UCSD-AML1 (cell line): ENCODE measurements around the gene TCF7L1.
"Not testable (repeated sequence)": the region's sequence is repeated elsewhere in the genome, so short reads cannot be mapped to it uniquely, and the experiment has no call there.

Experiments used
- DNase-seq: peaks from one replicate; lab custom pipeline; 2025; ENCODE audit not compliant: unreplicated experiment; lab: John Stamatoyannopoulos, UW

The TCF7L1 gene

GRCh38 chr2:85132397-85132796, 795 bp upstream of the TCF7L1 start:
- DNase-seq, result no peak

DNA sequence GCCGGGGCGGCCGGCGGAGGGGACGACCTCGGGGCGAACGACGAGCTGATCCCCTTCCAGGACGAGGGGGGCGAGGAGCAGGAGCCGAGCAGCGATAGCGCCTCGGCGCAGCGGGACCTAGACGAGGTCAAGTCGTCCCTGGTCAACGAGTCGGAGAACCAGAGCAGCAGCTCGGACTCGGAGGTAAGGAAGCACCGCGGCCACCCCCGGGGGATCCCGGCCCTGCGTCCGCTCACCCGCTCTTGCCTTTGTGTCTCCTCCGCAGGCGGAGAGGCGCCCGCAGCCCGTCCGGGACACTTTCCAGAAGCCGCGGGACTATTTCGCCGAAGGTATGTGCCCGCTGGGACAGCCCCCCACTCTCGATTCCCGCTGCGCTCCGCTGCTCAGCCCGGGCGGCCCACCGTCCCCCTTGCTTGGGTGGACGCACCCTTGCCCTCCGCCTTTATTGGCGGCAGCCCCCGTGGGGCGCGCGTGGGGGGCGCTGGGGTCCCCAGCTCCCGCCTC, 611 bp downstream of the TCF7L1 start:
- DNase-seq, result no peak

DNA sequence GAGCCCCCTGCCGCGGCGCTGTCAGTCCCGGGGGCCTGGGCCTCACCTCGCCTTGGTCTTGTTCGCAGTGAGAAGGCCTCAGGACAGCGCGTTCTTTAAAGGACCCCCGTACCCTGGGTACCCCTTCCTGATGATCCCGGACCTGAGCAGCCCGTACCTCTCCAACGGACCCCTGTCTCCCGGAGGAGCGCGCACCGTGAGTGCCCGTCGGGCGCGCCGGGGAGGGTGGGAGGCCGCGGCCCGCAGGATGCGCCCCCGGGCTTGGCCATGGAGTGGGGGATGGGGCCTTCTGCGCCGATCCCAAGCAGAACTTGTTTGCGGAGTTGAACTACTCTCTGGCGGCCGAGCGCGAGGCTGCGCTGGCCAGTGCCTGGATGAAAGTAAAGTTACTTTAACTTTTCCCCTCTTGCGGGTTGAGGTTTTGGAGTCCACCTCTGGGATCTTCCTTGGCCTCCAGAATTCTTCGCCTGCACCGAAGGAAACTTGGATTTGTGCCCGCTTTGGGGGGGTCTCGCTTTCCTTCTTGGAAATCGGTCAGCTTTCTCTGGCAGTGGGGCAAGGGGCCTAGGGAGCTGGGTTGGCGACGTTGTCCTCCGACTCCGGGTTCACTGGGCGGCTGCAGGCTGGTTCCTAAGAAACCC, 1.2 kb downstream of the TCF7L1 start:
- DNase-seq, result no peak

- no peak for DNase-seq
Measured at GRCh38 chr2:85134896-85135659, 1.9 kb downstream of the TCF7L1 start.

DNA sequence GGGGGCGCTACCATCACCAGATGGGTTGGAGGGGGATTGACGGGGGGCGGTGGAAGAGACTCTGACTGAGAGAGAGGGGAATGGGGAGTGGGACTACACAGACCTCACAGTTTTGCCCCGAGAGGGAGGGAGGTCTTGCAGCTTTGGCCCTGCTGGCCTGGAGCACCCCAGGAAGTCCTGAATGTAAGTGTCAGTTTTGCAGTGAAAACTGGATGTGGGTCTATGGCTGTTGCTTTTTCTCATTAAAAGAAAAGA, 2.4 kb downstream of the TCF7L1 start:
- no peak for DNase-seq

- DNase-seq, result no peak
Measured at GRCh38 chr2:85137156-85137555, 4.0 kb downstream of the TCF7L1 start.

GRCh38 chr2:85143463-85144082, 10.4 kb downstream of the TCF7L1 start:
- no peak for DNase-seq

- no peak for DNase-seq
Measured at GRCh38 chr2:85145116-85145820, 12.1 kb downstream of the TCF7L1 start.

GRCh38 chr2:85148190-85148589, 15.0 kb downstream of the TCF7L1 start:
- no peak for DNase-seq

DNA sequence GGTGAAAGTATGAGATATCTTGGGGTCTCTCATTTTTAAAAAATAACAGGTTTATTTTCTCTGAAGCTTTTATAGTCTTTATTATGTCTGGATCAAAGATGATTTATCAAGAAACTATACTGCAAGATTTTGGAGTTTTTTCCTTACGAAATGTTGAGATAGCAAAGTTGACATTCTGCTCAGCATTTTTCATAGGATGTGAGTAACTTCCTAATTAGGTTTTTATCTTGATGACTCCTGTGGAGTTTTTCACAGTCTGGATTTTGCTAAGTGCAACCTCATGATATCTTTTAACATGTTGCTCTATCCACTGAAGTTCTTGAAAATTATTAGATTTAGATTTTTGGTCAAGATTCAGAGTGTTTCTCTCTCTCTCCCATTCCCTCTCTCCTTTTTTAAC, 17.8 kb downstream of the TCF7L1 start:
- no peak for DNase-seq

DNA sequence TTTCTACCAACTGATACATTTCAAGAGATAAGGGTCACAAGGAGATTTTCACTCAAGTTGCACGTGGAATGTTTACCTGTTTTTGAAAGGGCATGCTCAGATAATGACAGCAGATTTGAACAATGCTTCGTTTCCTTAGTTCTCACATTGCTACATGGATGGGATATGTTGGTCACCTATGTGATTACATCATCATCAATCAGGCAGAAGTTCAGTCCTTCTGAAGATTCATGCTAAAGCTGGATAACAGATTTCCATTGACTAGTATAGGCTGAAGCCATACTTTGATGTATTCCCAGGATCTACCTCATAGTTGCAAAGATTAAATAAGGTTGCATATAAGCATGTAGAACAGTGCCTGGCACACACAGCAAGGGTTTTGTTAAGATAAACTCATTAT, 19.7 kb downstream of the TCF7L1 start:
- no peak for DNase-seq

DNA sequence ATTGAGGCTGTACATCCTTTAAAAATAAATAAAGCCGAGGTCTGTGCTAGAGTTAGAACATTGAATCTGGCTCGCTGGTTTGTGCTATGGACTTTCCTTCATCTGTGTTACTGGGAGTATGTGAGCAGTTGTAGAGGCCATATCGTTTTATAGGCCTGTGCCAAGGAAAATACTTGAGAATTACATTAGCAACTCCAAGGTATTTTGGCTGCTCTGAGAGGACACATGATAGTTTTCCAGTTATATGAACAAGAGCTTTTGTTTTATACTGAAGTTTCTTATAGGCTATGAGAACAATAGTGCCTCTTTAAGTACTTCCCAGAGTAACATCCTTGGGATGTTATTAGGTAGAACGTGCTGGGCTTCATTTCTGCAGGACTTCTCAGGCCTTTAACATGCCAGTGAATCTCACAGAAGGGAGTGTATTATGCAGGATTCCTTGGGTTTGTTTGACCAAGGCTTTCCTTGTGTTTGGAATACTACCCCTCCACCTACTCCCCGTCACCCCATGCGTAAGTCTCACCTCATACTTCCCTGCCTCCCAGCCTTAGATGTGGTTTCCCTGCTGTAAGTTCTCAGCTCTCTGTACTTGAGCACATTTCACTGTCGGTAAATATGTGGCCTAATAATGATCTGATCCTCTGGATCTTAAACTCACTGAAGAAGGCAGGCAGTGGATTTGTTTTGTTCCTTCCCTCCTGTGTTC, 21.0 kb downstream of the TCF7L1 start:
- DNase-seq, result no peak

- not testable (repeated sequence) for DNase-seq
Measured at GRCh38 chr2:85155082-85155481, 21.9 kb downstream of the TCF7L1 start.

DNA sequence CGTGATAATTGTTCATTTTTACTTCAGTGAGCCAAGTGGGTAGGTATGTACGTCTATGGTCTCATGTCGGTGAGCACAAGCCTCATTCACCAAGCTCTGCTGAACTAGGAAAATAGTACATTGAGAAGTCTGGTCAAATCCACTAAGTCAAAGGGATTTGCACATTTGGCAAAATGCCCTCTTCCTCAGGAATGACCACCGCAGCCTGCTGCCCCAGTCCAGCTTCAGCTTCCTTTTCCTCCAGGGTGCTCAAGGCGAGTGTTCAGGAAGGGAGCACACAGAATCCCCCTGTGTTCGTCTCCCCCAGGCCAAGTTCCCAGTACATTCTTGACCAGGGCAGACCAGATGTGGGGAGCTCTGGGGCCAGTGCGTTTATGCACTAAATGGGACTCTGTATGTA, 23.0 kb downstream of the TCF7L1 start:
- no peak for DNase-seq

DNA sequence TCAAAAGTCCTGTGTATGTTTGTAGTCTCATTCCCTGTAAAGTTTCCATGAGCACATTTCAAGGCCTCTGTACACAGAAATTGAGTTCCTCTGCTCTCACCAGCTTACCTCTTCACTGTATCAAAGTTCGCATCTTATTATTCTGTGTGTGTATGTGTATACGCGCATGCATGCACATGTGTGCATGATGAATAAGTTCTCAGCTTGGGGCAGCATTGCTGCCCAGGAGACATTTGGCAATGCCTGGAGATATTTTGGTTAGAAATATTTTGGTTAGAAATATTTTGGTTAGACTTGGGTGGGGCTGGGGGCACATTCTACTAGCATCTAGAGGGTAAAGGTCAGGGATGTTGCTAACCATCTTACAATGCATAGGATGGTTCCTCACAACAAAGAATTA, 23.4 kb downstream of the TCF7L1 start:
- DNase-seq, result no peak

- no peak for DNase-seq
Measured at GRCh38 chr2:85157345-85157744, 24.2 kb downstream of the TCF7L1 start.

GRCh38 chr2:85158559-85159273, 25.5 kb downstream of the TCF7L1 start:
- DNase-seq, result no peak

- DNase-seq, result no peak
Measured at GRCh38 chr2:85159589-85159988, 26.4 kb downstream of the TCF7L1 start.

DNA sequence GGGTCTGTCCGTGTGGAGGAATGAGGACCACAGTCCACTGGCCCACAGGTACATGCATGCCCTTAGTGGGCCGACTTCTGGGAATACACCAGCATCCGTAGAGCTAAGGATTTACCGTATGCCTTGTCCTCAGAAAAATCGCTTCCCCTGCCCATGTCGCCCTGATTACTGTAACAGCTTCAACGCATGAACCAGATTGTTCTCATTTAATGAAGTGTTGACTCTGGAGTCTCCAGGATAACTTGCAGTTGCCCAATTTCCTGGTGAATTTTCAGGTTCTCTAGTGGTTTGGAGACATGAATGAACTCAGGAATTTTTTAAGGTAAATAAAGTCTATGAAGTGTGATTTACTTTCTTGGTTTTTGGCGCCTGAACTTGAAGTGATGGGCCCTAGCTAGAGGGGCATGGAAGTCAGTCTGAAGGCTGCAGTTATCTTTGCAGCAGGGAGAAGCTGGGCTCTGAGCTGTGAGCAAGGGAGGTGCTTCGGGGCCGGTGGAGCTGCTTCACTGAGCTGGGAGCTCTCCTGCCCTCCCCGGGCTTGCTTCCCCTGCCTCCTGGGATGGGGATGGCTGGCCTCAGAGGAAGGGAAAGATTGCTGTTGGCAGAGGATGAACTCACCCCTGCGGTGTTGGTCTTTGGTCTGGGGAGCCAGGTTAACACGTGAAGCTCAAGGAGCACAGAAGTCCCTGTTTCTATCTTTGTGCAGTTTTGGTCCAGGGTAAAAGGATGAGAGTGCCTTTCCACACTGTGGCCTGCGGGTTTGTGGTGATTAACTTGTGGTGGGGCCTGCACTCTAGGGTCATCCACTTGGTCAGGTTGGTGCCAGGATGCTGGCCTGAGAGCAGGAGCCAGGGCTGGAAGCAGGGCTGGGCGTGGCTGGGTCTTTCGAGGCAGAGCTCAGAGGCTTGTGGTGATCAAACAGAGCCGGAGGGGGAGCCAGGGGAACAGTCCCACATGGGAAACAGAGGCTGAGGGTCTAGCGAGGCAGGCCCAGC, 28.1 kb downstream of the TCF7L1 start:
- DNase-seq, result no peak
